ENCODE results near the gene AFF2.

The AFF2 gene

GRCh38 chrX:148537556-148538182 is 37.3 kb downstream of the AFF2 start:
- DNase-seq = no peak

- DNase-seq = no peak
These were observed 38.2 kb downstream of the AFF2 start for GRCh38 chrX:148538582-148538981.

- no peak for DNase-seq
These were observed 39.7 kb downstream of the AFF2 start for GRCh38 chrX:148540114-148540513.

- DNase-seq = no peak
These were observed 40.5 kb downstream of the AFF2 start for GRCh38 chrX:148540671-148541583.

- DNase-seq = no peak
These were observed 41.1 kb downstream of the AFF2 start for GRCh38 chrX:148541584-148541940.

GRCh38 chrX:148542481-148543255 is 42.3 kb downstream of the AFF2 start:
- DNase-seq = no peak

GRCh38 chrX:148552775-148553174 is 52.4 kb downstream of the AFF2 start:
- no peak for DNase-seq

- DNase-seq = no peak
These were observed 54.7 kb downstream of the AFF2 start for GRCh38 chrX:148555101-148555500.

- no peak for DNase-seq
These were observed 55.3 kb downstream of the AFF2 start for GRCh38 chrX:148555571-148556243.

GRCh38 chrX:148556498-148556897 is 56.1 kb downstream of the AFF2 start:
- no peak for DNase-seq

- no peak for DNase-seq
These were observed 62.4 kb downstream of the AFF2 start for GRCh38 chrX:148562846-148563245.

GRCh38 chrX:148567229-148567628 is 66.8 kb downstream of the AFF2 start:
- no peak for DNase-seq

GRCh38 chrX:148567779-148568178 is 67.4 kb downstream of the AFF2 start:
- no peak for DNase-seq

- no peak for DNase-seq
These were observed 68.3 kb downstream of the AFF2 start for GRCh38 chrX:148568763-148569162.

- no peak for DNase-seq
These were observed 71.9 kb downstream of the AFF2 start for GRCh38 chrX:148572337-148572736.

- no peak for DNase-seq
These were observed 72.7 kb downstream of the AFF2 start for GRCh38 chrX:148573119-148573518.

- no peak for DNase-seq
These were observed 74.0 kb downstream of the AFF2 start for GRCh38 chrX:148574237-148574973.

GRCh38 chrX:148576396-148576795 is 76.0 kb downstream of the AFF2 start:
- DNase-seq = no peak

- DNase-seq = no peak
These were observed 77.3 kb downstream of the AFF2 start for GRCh38 chrX:148577741-148578140.

- no peak for DNase-seq
These were observed 79.6 kb downstream of the AFF2 start for GRCh38 chrX:148580016-148580415.

GRCh38 chrX:148582353-148582752 is 81.9 kb downstream of the AFF2 start:
- DNase-seq = no peak

GRCh38 chrX:148588649-148589310 is 88.4 kb downstream of the AFF2 start:
- DNase-seq = no peak

Measured in NCI-H345 (cell line).